Thoracic aorta (tissue), 2 donors: Measurements from ENCODE around the gene MYO10. TPM values are rescaled to one million over a fixed set of nuclear protein-coding genes. Genes with fewer than 3 reads are reported as not detected.

Experiments used
- ATAC-seq: fragments of 150-250 bp; one replicate; pipeline ENCODE4 v1.8.0; 2017; ENCODE audit warnings: low read depth; ENCODE audit not compliant: insufficient number of reproducible peaks, low FRiP score
- DNase-seq: peaks from one replicate; pipeline ENCODE4 v3.0.0-alpha.2; 2020; ENCODE audit warnings: low spot score
- H3K27ac ChIP-seq, 2 donors: fragments of 200-600 bp; sonication (generic); 1 replicate in 1 of 2; 2 replicates in 1 of 2; pipeline ENCODE4 v1.5.1; 2016; ENCODE audit warnings: mild to moderate bottlenecking in 2 of 2, moderate library complexity in 2 of 2
- H3K27me3 ChIP-seq: fragments of 200-600 bp; sonication (generic); replicated peaks from 2 replicates; pipeline ENCODE4 v1.6.0; 2016; ENCODE audit warnings: mild to moderate bottlenecking; ENCODE audit not compliant: insufficient read depth
- H3K36me3 ChIP-seq: fragments of 200-600 bp; sonication (generic); one replicate; pipeline ENCODE4 v1.5.1; 2016
- H3K4me1 ChIP-seq, 2 donors: fragments of 200-600 bp; sonication (generic); 1 replicate in 1 of 2; 2 replicates in 1 of 2; pipeline versions ENCODE4 v1.5.1 to v1.6.0; 2016; ENCODE audit warnings: low read depth in 2 of 2, mild to moderate bottlenecking in 1 of 2; ENCODE audit not compliant: control insufficient read depth in 1 of 2
- H3K4me3 ChIP-seq: fragments of 200-600 bp; sonication (generic); 2 replicates; pipeline ENCODE4 v1.5.1; 2016; ENCODE audit warnings: mild to moderate bottlenecking
- H3K9me3 ChIP-seq: fragments of 200-600 bp; sonication (generic); 2 replicates; pipeline ENCODE4 v1.5.1; 2016
- CTCF ChIP-seq: fragments of 200-600 bp; sonication (generic); IDR thresholded peaks from one replicate; pipeline ENCODE4 v1.5.1; 2019; ENCODE audit warnings: antibody characterized with exemption
- total RNA-seq, 2 donors: library from RNA; depleted of rRNA; stranded (reverse); fragments of >200 nt; gene quantifications; one replicate each; pipeline versions ENCODE4 v1.1.0 to v1.2.3, GENCODE V29; 2016

Gene MYO10
- total RNA-seq, 2 donors from 2014 or later: 11.4 to 41.7 TPM

GRCh38 chr5:16970826-16971225 is 34.7 kb upstream of the MYO10 start:
- no peak overlapping the region for H3K27ac ChIP-seq
- DNase-seq (no peak), ATAC-seq (no peak)
- no peaks in the 10 kb centered on the region for H3K36me3 ChIP-seq
- H3K9me3 ChIP-seq: no peaks in the 10 kb centered on the region
- H3K4me1 ChIP-seq: no peaks in the 10 kb centered on the region
- TF ChIP-seq CTCF: no peak
- no peaks in the 10 kb centered on the region for H3K27me3 ChIP-seq
- no peak overlapping the region for H3K4me3 ChIP-seq

GRCh38 chr5:16970260-16970659 is 34.2 kb upstream of the MYO10 start:
- H3K27me3 ChIP-seq: no peaks in the 10 kb centered on the region
- no peak overlapping the region for H3K4me3 ChIP-seq
- H3K27ac ChIP-seq: no peak overlapping the region
- DNase-seq: no peak
- TF ChIP-seq CTCF: no peak
- no peaks in the 10 kb centered on the region for H3K36me3 ChIP-seq
- no peaks in the 10 kb centered on the region for H3K4me1 ChIP-seq
- no peaks in the 10 kb centered on the region for H3K9me3 ChIP-seq
- ATAC-seq: no peak

GRCh38 chr5:16965581-16965980 is 29.5 kb upstream of the MYO10 start:
- no peaks in the 10 kb centered on the region for H3K36me3 ChIP-seq
- no peak for ATAC-seq
- H3K27ac ChIP-seq: no peak overlapping the region
- H3K4me3 ChIP-seq: no peak overlapping the region
- no peaks in the 10 kb centered on the region for H3K4me1 ChIP-seq
- no peaks in the 10 kb centered on the region for H3K9me3 ChIP-seq
- no peak for TF ChIP-seq CTCF
- no peak for DNase-seq
- H3K27me3 ChIP-seq: no peaks in the 10 kb centered on the region

GRCh38 chr5:16963821-16964220 is 27.7 kb upstream of the MYO10 start:
- DNase-seq (no peak), ATAC-seq (no peak)
- H3K27ac ChIP-seq: no peak overlapping the region
- H3K27me3 ChIP-seq: no peaks in the 10 kb centered on the region
- H3K36me3 ChIP-seq: no peaks in the 10 kb centered on the region
- H3K4me3 ChIP-seq: no peak overlapping the region
- no peak for TF ChIP-seq CTCF
- H3K4me1 ChIP-seq: no peaks in the 10 kb centered on the region
- H3K9me3 ChIP-seq: no peaks in the 10 kb centered on the region

- DNase-seq (no peak), ATAC-seq (no peak)
- H3K36me3 ChIP-seq: no peaks in the 10 kb centered on the region
- H3K9me3 ChIP-seq: no peaks in the 10 kb centered on the region
- no peaks in the 10 kb centered on the region for H3K27me3 ChIP-seq
- no peak for TF ChIP-seq CTCF
- H3K4me1 ChIP-seq: peaks cover 0 to 2% of the 10 kb centered on the region in 2 donors
- no peak overlapping the region for H3K4me3 ChIP-seq
- H3K27ac ChIP-seq: no peak overlapping the region
These were observed 25.0 kb upstream of the MYO10 start for GRCh38 chr5:16961131-16961530.
